ENCODE results near the gene NUDT22.

DNA sequence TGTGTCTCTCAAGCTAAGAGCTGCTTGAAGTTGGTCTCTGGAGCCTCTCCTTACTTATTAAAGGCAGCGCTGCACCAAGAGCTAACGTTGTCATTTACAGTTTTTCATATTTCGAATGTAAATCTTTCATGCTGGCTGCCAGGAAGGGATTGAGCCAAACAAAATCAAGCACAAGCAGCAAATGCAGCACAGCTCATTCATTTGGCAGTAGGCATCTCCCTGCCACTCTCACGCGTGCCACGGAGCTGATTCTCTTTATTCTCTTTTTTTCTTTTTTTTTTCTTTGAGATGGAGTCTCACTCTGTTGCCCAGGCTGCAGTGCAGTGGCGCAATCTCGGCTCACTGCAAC, 6.9 kb downstream of the NUDT22 start:
- TF ChIP-seq, protein P1, sequence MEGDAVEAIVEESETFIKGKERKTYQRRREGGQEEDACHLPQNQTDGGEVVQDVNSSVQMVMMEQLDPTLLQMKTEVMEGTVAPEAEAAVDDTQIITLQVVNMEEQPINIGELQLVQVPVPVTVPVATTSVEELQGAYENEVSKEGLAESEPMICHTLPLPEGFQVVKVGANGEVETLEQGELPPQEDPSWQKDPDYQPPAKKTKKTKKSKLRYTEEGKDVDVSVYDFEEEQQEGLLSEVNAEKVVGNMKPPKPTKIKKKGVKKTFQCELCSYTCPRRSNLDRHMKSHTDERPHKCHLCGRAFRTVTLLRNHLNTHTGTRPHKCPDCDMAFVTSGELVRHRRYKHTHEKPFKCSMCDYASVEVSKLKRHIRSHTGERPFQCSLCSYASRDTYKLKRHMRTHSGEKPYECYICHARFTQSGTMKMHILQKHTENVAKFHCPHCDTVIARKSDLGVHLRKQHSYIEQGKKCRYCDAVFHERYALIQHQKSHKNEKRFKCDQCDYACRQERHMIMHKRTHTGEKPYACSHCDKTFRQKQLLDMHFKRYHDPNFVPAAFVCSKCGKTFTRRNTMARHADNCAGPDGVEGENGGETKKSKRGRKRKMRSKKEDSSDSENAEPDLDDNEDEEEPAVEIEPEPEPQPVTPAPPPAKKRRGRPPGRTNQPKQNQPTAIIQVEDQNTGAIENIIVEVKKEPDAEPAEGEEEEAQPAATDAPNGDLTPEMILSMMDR (IDR thresholded peaks at IDR 0.05): no peak
- TF ChIP-seq POLR2A (IDR thresholded peaks at IDR 0.05): no peak
